ENCODE results near the gene ACTL7B. TPM values are rescaled to one million over a fixed set of nuclear protein-coding genes. Genes with fewer than 3 reads are reported as not detected.
"Not testable (repeated sequence)": the region's sequence is repeated elsewhere in the genome, so short reads cannot be mapped to it uniquely, and the experiment has no call there.

ACTL7B gene
- total and polyA plus RNA-seq, 2 of the 4 experiments (the other 2 are of a cell fraction) = not detected

DNA sequence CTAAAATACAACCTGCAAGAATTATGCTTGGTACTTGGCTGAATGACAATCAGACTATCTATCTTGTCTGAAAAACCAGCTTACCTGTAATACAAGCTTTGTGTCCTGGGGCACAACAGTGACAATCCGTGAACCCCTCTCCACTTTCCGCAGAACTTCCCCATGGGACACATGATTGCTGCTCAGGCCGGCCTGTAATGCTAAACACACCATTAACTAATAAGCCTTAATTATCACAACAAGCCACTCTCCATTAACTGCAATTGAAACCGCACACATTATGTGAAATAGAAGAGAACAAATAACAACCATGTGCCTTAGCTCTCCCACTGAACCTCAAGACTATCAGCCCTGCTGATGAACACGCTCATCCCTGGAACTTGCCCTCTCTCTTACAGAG lies 44.4 kb upstream of the ACTL7B start:
- no peaks in the 10 kb centered on the region for H3K27me3 ChIP-seq (ENCODE audit: control insufficient read depth, insufficient read depth, low read length)
- H3K79me1 ChIP-seq (ENCODE audit: low read depth in 1 of 2, low read length in 2 of 2) = no peaks in the 10 kb centered on the region
- H2AFZ ChIP-seq (replicated peaks; ENCODE audit: low read length, poor library complexity) = no peak overlapping the region
- in situ Hi-C loops (cut with MboI; ENCODE audit: low sequenced_read_pairs) (no loop called here), intact Hi-C loops (cut with micrococcal nuclease) (no loop called here), dilution Hi-C loops (cut with HindIII; ENCODE audit: low sequenced_read_pairs, unreplicated experiment) (no loop called here)
- H4K91ac ChIP-seq (ENCODE audit: insufficient read depth, low read depth, low read length) = no peak overlapping the region
- no peaks in the 10 kb centered on the region for H3K9me3 ChIP-seq (ENCODE audit: control insufficient read depth, insufficient read depth, low read length)
- ATAC-seq (ENCODE audit: low read depth) (no peak), DNase-seq (no peak)
- no peak overlapping the region for H4K5ac ChIP-seq (ENCODE audit: low read depth, low read length)
- no peaks in the 10 kb centered on the region for H4K20me1 ChIP-seq (ENCODE audit: insufficient read depth, low read length)
- no peak overlapping the region for H3K4me3 ChIP-seq (ENCODE audit: insufficient read depth, low read depth, low read length)
- no peak overlapping the region for H3K14ac ChIP-seq (replicated peaks; ENCODE audit: low read depth, low read length)
- no peak overlapping the region for H2AK9ac ChIP-seq (replicated peaks; ENCODE audit: low read depth, low read length, poor library complexity)
- H3K4me1 ChIP-seq (ENCODE audit: control insufficient read depth, insufficient read depth, low read length) = no peaks in the 10 kb centered on the region
- BruUV-seq (replicated peaks) = no TSS peak
- no peak overlapping the region for H3K18ac ChIP-seq (ENCODE audit: low read depth, low read length)
- H3K4ac ChIP-seq (ENCODE audit: low read depth, low read length) = no peak overlapping the region
- H2AK5ac ChIP-seq (ENCODE audit: low read depth, low read length) = no peak overlapping the region
- POLR2A ChIA-PET (ENCODE audit: unreplicated experiment) = no interaction called here
- H3K27ac ChIP-seq (ENCODE audit: insufficient read depth, low read length) = no peak overlapping the region
- peaks cover 34% of the 10 kb centered on the region for H3K36me3 ChIP-seq (ENCODE audit: control insufficient read depth, insufficient read depth, low read length)
- H3K9me1 ChIP-seq (ENCODE audit: insufficient read depth, low read length) = peaks cover 2% of the 10 kb centered on the region; the same call in 1 of the 2 replicates
- CTCF ChIA-PET = interaction anchor here (0.6 to 1.1 kb wide), 3 partner anchors 16 to 1017 kb away, joined by 3 to 5 read pairs (median 3); no protein-coding TSS in a partner anchor
- no peak overlapping the region for H3K4me2 ChIP-seq (ENCODE audit: low read depth, low read length)
- H2BK20ac ChIP-seq (ENCODE audit: low read depth, low read length) = no peak overlapping the region
- no peak overlapping the region for H2BK5ac ChIP-seq (ENCODE audit: low read depth, low read length, poor library complexity, severe bottlenecking)
- WGBS, 2 experiments (ENCODE audit: extremely low coverage in 2 of 2, insufficient read length in 1 of 2) = 100% methylated on average over 1 of the region's 5 CpGs; no CpG with 5 or more reads in 1 of the 2 experiments
- no peak overlapping the region for H2BK120ac ChIP-seq (ENCODE audit: low read depth, low read length)
- no peak overlapping the region for H2BK15ac ChIP-seq (ENCODE audit: low read depth, low read length)
- TF ChIP-seq, protein P1, sequence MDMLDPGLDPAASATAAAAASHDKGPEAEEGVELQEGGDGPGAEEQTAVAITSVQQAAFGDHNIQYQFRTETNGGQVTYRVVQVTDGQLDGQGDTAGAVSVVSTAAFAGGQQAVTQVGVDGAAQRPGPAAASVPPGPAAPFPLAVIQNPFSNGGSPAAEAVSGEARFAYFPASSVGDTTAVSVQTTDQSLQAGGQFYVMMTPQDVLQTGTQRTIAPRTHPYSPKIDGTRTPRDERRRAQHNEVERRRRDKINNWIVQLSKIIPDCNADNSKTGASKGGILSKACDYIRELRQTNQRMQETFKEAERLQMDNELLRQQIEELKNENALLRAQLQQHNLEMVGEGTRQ (IDR thresholded peaks at IDR 0.05; ENCODE audit: low read depth, low read length) = no peak
- no peak for TF ChIP-seq RCOR1 (IDR thresholded peaks at IDR 0.05; ENCODE audit: insufficient replicate concordance, low read length)
- TF ChIP-seq RFX5 (IDR thresholded peaks at IDR 0.05; ENCODE audit: low read depth, low read length) = no peak
- H3K9ac ChIP-seq (ENCODE audit: low read depth, low read length) = no peak overlapping the region
- H4K8ac ChIP-seq (ENCODE audit: low read depth in 2 of 2, low read length in 2 of 2) = no peak overlapping the region
- no peak overlapping the region for H3K23ac ChIP-seq (ENCODE audit: low read depth, low read length)
- no peak overlapping the region for H3K56ac ChIP-seq (ENCODE audit: extremely low read depth, insufficient read depth, low read length)

DNA sequence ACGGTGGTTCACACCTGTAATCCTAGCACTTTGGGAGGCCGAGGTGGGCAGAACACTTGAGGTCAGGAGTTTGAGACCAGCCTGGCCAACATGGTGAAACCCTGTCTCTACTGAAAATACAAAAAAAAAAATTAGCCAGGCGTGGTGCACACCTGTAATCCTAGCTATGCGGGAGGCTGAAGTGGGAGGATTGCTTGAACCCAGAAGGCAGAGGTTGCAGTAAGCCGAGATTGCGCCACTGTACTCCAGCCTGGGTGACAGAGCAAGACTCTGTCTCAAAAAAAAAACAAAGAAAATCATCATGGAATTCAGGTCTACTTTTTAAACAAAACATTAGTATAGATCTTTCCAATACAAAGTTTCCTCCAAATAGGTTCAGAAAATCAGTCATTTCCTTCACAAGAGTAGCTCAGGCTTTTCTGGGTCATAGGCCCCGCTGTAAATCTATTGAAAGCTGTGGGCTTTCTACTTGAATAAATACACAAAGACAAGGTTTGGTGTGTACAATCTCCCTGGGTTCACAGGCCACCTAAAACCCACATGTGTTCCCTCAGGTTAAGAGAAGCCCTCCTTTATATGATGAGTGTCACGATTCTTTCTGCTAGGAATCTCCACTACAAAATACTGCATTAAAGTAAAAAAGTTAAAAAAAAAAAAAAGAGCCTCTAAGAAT lies 43.4 kb upstream of the ACTL7B start:
- H2BK20ac ChIP-seq (ENCODE audit: low read depth, low read length); H2AK5ac ChIP-seq (ENCODE audit: low read depth, low read length); intact Hi-C loops (cut with micrococcal nuclease); H4K91ac ChIP-seq (ENCODE audit: insufficient read depth, low read depth, low read length); H2BK15ac ChIP-seq (ENCODE audit: low read depth, low read length); H3K27ac ChIP-seq (ENCODE audit: insufficient read depth, low read length); H2AFZ ChIP-seq (replicated peaks; ENCODE audit: low read length, poor library complexity); H3K18ac ChIP-seq (ENCODE audit: low read depth, low read length); H3K4me2 ChIP-seq (ENCODE audit: low read depth, low read length); H3K9me1 ChIP-seq (ENCODE audit: insufficient read depth, low read length); H4K8ac ChIP-seq (ENCODE audit: low read depth in 2 of 2, low read length in 2 of 2); H3K9ac ChIP-seq (ENCODE audit: low read depth, low read length); H2BK120ac ChIP-seq (ENCODE audit: low read depth, low read length); DNase-seq; H3K4ac ChIP-seq (ENCODE audit: low read depth, low read length); H4K5ac ChIP-seq (ENCODE audit: low read depth, low read length); H3K23ac ChIP-seq (ENCODE audit: low read depth, low read length); ATAC-seq (ENCODE audit: low read depth); H4K20me1 ChIP-seq (ENCODE audit: insufficient read depth, low read length); H3K4me3 ChIP-seq (ENCODE audit: insufficient read depth, low read depth, low read length); dilution Hi-C loops (cut with HindIII; ENCODE audit: low sequenced_read_pairs, unreplicated experiment); H3K4me1 ChIP-seq (ENCODE audit: control insufficient read depth, insufficient read depth, low read length); H3K14ac ChIP-seq (replicated peaks; ENCODE audit: low read depth, low read length); H3K79me1 ChIP-seq (ENCODE audit: low read depth in 1 of 2, low read length in 2 of 2); BruUV-seq (replicated peaks); H3K27me3 ChIP-seq (ENCODE audit: control insufficient read depth, insufficient read depth, low read length); H2AK9ac ChIP-seq (replicated peaks; ENCODE audit: low read depth, low read length, poor library complexity); H2BK5ac ChIP-seq (ENCODE audit: low read depth, low read length, poor library complexity, severe bottlenecking); H3K9me3 ChIP-seq (ENCODE audit: control insufficient read depth, insufficient read depth, low read length); H3K56ac ChIP-seq (ENCODE audit: extremely low read depth, insufficient read depth, low read length); POLR2A ChIA-PET (ENCODE audit: unreplicated experiment): not testable (repeated sequence)
- WGBS, 2 experiments (ENCODE audit: extremely low coverage in 2 of 2, insufficient read length in 1 of 2) = no CpG with 5 or more reads among the region's 8 CpGs
- CTCF ChIA-PET = interaction anchor here (0.6 to 1.1 kb wide), 3 partner anchors 15 to 1016 kb away, joined by 3 to 5 read pairs (median 3); no protein-coding TSS in a partner anchor
- in situ Hi-C loops (cut with MboI; ENCODE audit: low sequenced_read_pairs) = loop anchor here (10.0 kb wide), 1 partner anchor 426 kb away; the partner anchor contains the start of gene EPB41L4B
- peaks cover 38% of the 10 kb centered on the region for H3K36me3 ChIP-seq (ENCODE audit: control insufficient read depth, insufficient read depth, low read length)

Data from IMR-90 (cell line).